ENCODE data around the gene TTC13. TPM values are rescaled to one million over a fixed set of nuclear protein-coding genes. Genes with fewer than 3 reads are reported as not detected.

Gene TTC13
- total and polyA plus RNA-seq, 2 of the 4 experiments (the other 2 are of a cell fraction): 6.1 to 9.1 TPM

GRCh38 chr1:231011963-231012362 is 33.3 kb upstream of the TTC13 start:
- no peaks in the 10 kb centered on the region; the same call in 1 of the 2 replicates for H3K9me3 ChIP-seq (ENCODE audit: control insufficient read depth, insufficient read depth, low read length)
- H4K8ac ChIP-seq (ENCODE audit: low read depth in 2 of 2, low read length in 2 of 2): no peak overlapping the region
- no peak overlapping the region for H2AK9ac ChIP-seq (replicated peaks; ENCODE audit: low read depth, low read length, poor library complexity)
- no peak overlapping the region for H3K4ac ChIP-seq (ENCODE audit: low read depth, low read length)
- no peaks in the 10 kb centered on the region for H3K9me1 ChIP-seq (ENCODE audit: insufficient read depth, low read length)
- H4K5ac ChIP-seq (ENCODE audit: low read depth, low read length): no peak overlapping the region
- no peak overlapping the region for H2AK5ac ChIP-seq (ENCODE audit: low read depth, low read length)
- no peak overlapping the region for H3K9ac ChIP-seq (ENCODE audit: low read depth, low read length)
- H2BK120ac ChIP-seq (ENCODE audit: low read depth, low read length): no peak overlapping the region
- no peak overlapping the region for H2AFZ ChIP-seq (replicated peaks; ENCODE audit: low read length, poor library complexity)
- WGBS, 2 experiments (ENCODE audit: extremely low coverage in 2 of 2, insufficient read length in 1 of 2): no CpG with 5 or more reads among the region's 5 CpGs
- no peaks in the 10 kb centered on the region for H3K4me1 ChIP-seq (ENCODE audit: control insufficient read depth, insufficient read depth, low read length)
- CTCF ChIA-PET: no interaction called here
- no peak overlapping the region for H3K18ac ChIP-seq (ENCODE audit: low read depth, low read length)
- H4K91ac ChIP-seq (ENCODE audit: insufficient read depth, low read depth, low read length): no peak overlapping the region
- H3K36me3 ChIP-seq (ENCODE audit: control insufficient read depth, insufficient read depth, low read length): peaks cover 3% of the 10 kb centered on the region; the same call in 1 of the 2 replicates
- TF ChIP-seq POLR2A (IDR thresholded peaks at IDR 0.05; ENCODE audit: low read depth, low read length) (no peak), SMC3 (IDR thresholded peaks at IDR 0.05; ENCODE audit: low read depth, low read length) (no peak), CEBPB (IDR thresholded peaks at IDR 0.05; ENCODE audit: low read depth, low read length) (no peak), USF2 (IDR thresholded peaks at IDR 0.05; ENCODE audit: low read depth, low read length) (no peak), BHLHE40 (IDR thresholded peaks at IDR 0.05; ENCODE audit: low read depth, low read length) (no peak), NFE2L2 (IDR thresholded peaks at IDR 0.05; ENCODE audit: low read depth, low read length) (no peak), RFX5 (IDR thresholded peaks at IDR 0.05; ENCODE audit: low read depth, low read length) (no peak), FOS (IDR thresholded peaks at IDR 0.05; ENCODE audit: low read depth, low read length) (no peak), RCOR1 (IDR thresholded peaks at IDR 0.05; ENCODE audit: insufficient replicate concordance, low read length) (no peak), RAD21 (IDR thresholded peaks at IDR 0.05; ENCODE audit: low read length) (no peak), MAZ (IDR thresholded peaks at IDR 0.05; ENCODE audit: borderline replicate concordance, low read depth, low read length) (no peak)
- H3K27ac ChIP-seq (ENCODE audit: insufficient read depth, low read length): no peak overlapping the region
- POLR2A ChIA-PET (ENCODE audit: unreplicated experiment): no interaction called here
- in situ Hi-C loops (cut with MboI; ENCODE audit: low sequenced_read_pairs) (no loop called here), intact Hi-C loops (cut with micrococcal nuclease) (no loop called here), dilution Hi-C loops (cut with HindIII; ENCODE audit: low sequenced_read_pairs, unreplicated experiment) (no loop called here)
- H3K4me3 ChIP-seq (ENCODE audit: insufficient read depth, low read depth, low read length): no peak overlapping the region
- no TSS peak for BruUV-seq (replicated peaks)
- no peak overlapping the region for H2BK15ac ChIP-seq (ENCODE audit: low read depth, low read length)
- no peaks in the 10 kb centered on the region for H3K79me1 ChIP-seq (ENCODE audit: low read depth in 1 of 2, low read length in 2 of 2)
- ATAC-seq (ENCODE audit: low read depth): no peak
- no peak overlapping the region for H2BK5ac ChIP-seq (ENCODE audit: low read depth, low read length, poor library complexity, severe bottlenecking)
- H3K4me2 ChIP-seq (ENCODE audit: low read depth, low read length): no peak overlapping the region
- H3K14ac ChIP-seq (replicated peaks; ENCODE audit: low read depth, low read length): no peak overlapping the region
- H3K23ac ChIP-seq (ENCODE audit: low read depth, low read length): no peak overlapping the region
- DNase-seq: no peak
- H3K27me3 ChIP-seq (ENCODE audit: control insufficient read depth, insufficient read depth, low read length): no peaks in the 10 kb centered on the region
- H2BK20ac ChIP-seq (ENCODE audit: low read depth, low read length): no peak overlapping the region
- no peak overlapping the region for H3K56ac ChIP-seq (ENCODE audit: extremely low read depth, insufficient read depth, low read length)
- no peaks in the 10 kb centered on the region for H4K20me1 ChIP-seq (ENCODE audit: insufficient read depth, low read length)
